ENCODE data around the gene AHI1. TPM values are rescaled to one million over a fixed set of nuclear protein-coding genes. Genes with fewer than 3 reads are reported as not detected.
A peak's percentile ranks its signal among the peaks of the same experiment; 100 is the strongest.
"Not testable (repeated sequence)": the region's sequence is repeated elsewhere in the genome, so short reads cannot be mapped to it uniquely, and the experiment has no call there.

The AHI1 gene
- total RNA-seq, 2 donors from 2014 or later = 16.4 to 49.6 TPM

DNA sequence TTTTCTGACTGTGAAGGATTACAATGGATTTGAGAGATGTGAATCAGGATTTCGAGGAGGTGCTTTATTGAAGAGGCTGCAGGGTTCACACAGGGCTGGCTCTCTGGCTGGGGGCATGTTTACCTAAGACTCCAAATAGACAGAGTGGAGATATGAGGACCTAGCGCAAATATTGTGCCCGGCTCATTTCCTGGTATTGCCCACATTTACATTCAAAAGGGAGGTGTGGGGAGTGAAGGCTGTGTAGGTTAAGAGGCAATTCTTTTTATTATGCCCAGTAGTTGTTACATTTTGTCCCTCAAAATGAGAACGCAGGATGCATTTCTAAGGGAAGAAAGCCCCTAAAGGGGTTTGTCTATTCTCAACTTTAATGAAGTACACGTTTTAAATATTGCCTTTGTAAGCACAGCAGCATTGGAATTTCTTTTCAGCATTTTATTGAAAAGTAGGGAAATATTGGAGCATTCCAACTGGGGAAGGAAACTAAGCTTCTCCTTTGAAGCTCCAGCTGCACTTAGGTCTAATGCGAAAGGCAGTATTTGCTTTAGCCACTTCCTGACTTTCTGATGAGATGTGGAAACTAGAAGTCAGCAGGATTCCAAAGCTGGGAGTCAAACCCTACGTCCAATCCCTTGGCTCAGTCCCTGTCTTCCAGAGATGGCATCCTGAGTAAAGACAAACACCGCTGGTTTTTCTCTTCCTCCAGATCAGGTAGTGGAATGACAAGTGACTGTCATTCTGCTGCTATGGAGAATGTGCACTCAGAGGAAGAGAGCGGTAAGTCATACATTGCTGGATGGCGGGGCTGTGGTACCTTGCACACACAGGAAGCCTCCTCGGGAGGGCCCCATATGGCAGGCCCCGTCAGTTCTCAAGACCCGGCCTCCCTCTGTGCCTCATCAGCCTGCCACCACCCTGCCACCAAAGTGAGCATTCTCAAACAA lies 245.8 kb downstream of the AHI1 start:
- DNase-seq (ENCODE audit: low spot score) (no peak), ATAC-seq (peak in 1 of 2 donors; percentile 22)
- no peaks in the 10 kb centered on the region for H3K9me3 Mint-ChIP-seq
- no peak overlapping the region for H3K4me3 Mint-ChIP-seq
- no peak overlapping the region for H3K27ac Mint-ChIP-seq
- no peaks in the 10 kb centered on the region for H3K36me3 Mint-ChIP-seq
- peaks cover 0 to 3% of the 10 kb centered on the region in 2 donors for H3K27me3 Mint-ChIP-seq
- H3K4me1 Mint-ChIP-seq (ENCODE audit: low read depth in 2 of 2) = no peaks in the 10 kb centered on the region

- no peak overlapping the region for H3K4me3 Mint-ChIP-seq
- no peaks in the 10 kb centered on the region for H3K36me3 Mint-ChIP-seq
- peaks cover 0 to 2% of the 10 kb centered on the region in 2 donors for H3K27me3 Mint-ChIP-seq
- no peak for ATAC-seq
- no peaks in the 10 kb centered on the region for H3K9me3 Mint-ChIP-seq
- no peak for DNase-seq (ENCODE audit: low spot score)
- no peaks in the 10 kb centered on the region for H3K4me1 Mint-ChIP-seq (ENCODE audit: low read depth in 2 of 2)
- no peak overlapping the region for H3K27ac Mint-ChIP-seq
These were observed 246.6 kb downstream of the AHI1 start for GRCh38 chr6:135250751-135251497.

GRCh38 chr6:135250234-135250633 lies 247.3 kb downstream of the AHI1 start:
- H3K9me3 Mint-ChIP-seq = no peaks in the 10 kb centered on the region
- H3K27ac Mint-ChIP-seq = no peak overlapping the region
- H3K36me3 Mint-ChIP-seq = no peaks in the 10 kb centered on the region
- H3K4me3 Mint-ChIP-seq = no peak overlapping the region
- DNase-seq (ENCODE audit: low spot score) = no peak
- no peaks in the 10 kb centered on the region for H3K4me1 Mint-ChIP-seq (ENCODE audit: low read depth in 2 of 2)
- no peaks in the 10 kb centered on the region for H3K27me3 Mint-ChIP-seq
- ATAC-seq = no peak

DNA sequence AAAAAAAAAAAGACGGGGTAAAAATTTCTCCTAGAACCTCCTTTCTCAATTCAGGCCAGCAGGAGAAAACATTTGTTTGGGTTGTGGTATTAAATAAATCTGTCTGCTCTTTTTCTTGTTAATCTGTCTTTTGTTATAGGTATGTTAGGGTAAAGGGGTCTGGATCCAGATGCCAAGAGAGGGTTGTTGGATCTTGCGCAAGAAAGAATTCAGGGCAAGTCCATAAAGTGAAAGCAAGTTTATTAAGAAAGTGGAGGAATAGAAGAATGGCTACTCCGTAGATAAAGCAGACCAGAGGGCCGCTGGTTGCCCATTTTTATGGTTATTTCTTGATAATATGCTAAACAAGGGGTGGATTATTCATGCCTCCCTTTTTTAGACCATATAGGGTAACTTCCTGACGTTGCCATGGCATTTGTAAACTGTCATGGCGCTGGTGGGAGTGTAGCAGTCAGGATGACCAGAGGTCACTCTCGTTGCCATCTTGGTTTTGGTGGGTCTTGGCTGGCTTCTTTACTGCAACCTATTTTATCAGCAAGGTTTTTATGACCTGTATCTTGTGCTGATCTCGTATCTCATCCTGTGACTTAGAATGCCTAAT lies 251.0 kb downstream of the AHI1 start:
- not testable (repeated sequence) for H3K36me3 Mint-ChIP-seq; H3K4me3 Mint-ChIP-seq; H3K9me3 Mint-ChIP-seq; ATAC-seq; DNase-seq (ENCODE audit: low spot score); H3K27ac Mint-ChIP-seq; H3K4me1 Mint-ChIP-seq (ENCODE audit: low read depth in 2 of 2); H3K27me3 Mint-ChIP-seq

DNA sequence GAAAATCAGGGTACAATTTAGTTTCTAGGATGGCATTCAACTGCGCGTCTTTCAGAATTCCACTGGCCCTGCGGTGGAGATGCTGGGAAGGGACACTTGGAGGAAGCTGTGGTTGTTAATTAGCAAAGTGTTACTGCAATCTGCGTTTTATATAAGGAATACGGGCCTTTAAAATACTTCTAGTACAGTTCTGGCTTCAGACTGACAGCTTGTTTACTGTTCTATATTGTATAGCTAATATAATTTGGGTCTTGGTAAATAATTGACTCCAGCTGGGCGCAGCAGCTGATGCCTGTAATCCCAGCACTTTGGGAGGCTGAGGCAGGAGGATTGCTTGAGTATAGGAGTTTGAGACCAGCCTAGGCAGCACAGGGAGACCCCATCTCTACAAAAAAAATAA lies 252.7 kb downstream of the AHI1 start:
- DNase-seq (ENCODE audit: low spot score) (no peak), ATAC-seq (no peak)
- no peak overlapping the region for H3K27ac Mint-ChIP-seq
- peaks cover 0 to 2% of the 10 kb centered on the region in 2 donors for H3K27me3 Mint-ChIP-seq
- no peak overlapping the region for H3K4me3 Mint-ChIP-seq
- no peaks in the 10 kb centered on the region for H3K9me3 Mint-ChIP-seq
- H3K4me1 Mint-ChIP-seq (ENCODE audit: low read depth in 2 of 2) = no peaks in the 10 kb centered on the region
- H3K36me3 Mint-ChIP-seq = no peaks in the 10 kb centered on the region

DNA sequence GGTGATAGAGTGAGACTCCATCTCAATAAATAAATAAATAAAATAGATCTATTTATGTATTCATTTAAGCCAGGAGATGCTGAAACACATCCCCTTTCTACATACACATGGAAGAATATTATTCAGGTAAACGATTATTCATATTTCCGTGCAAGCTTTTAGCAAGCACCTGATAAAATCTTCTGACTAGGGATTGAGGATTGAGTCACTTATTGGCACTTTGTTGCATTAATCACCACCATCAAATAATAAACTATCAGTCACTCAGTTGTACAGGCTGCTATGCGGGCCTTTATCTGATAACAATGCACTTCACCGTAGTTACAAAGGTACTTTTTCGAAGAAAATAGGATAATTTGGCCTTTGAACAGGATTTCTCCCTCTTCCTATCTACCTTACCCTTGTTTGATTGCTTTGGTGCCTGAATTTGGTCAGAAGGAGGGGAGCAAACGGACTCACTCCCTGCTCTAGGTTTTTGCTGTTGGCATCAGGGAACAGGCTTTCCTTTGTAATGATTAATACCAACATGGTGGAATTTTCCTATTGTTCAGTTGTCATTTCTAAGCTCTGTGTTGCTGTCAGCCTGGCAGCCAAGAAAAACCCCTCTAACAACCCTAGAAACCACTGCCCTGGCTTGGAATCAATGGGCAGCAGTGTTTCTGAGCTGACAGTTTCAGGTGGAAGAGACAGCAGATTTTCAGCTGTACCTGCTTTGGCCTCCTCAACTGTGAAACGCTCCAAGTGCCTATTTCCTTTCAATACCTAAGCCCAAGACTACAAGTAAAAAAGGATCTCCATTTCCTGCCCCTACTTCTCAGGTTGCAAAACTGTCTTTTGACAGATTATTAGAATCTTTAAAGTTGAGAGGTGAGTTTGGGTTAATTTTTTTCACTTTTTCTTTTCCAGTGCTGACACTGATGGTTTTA lies 253.4 kb downstream of the AHI1 start:
- ATAC-seq (no peak), DNase-seq (ENCODE audit: low spot score) (no peak)
- peaks cover 0 to 4% of the 10 kb centered on the region in 2 donors for H3K27me3 Mint-ChIP-seq
- no peak overlapping the region for H3K4me3 Mint-ChIP-seq
- no peaks in the 10 kb centered on the region for H3K36me3 Mint-ChIP-seq
- H3K27ac Mint-ChIP-seq = no peak overlapping the region
- no peaks in the 10 kb centered on the region for H3K9me3 Mint-ChIP-seq
- H3K4me1 Mint-ChIP-seq (ENCODE audit: low read depth in 2 of 2) = no peaks in the 10 kb centered on the region

DNA sequence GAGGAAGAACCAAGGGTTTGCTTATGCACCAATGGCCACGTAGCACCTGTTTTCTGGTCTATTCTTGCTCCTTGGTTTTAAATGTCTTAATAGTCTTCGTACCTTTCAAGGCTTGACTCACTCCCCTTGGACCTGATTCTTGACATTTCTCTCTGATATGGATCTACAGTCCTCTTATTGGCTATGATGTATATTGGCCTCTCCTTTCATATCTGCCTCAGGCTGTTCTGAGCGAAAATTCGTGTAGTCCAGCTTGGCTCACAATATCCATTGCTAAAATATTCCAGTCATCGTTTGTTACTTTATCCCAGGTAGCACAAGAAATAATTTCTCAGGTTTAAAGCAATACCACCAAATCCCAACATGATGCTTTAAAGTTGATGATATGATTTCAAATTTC lies 256.8 kb downstream of the AHI1 start:
- peaks cover 0 to 8% of the 10 kb centered on the region in 2 donors for H3K27me3 Mint-ChIP-seq
- no peaks in the 10 kb centered on the region for H3K9me3 Mint-ChIP-seq
- H3K27ac Mint-ChIP-seq = no peak overlapping the region
- DNase-seq (ENCODE audit: low spot score) = no peak
- H3K4me3 Mint-ChIP-seq = no peak overlapping the region
- peaks cover 3 to 6% of the 10 kb centered on the region in 2 donors for H3K4me1 Mint-ChIP-seq (ENCODE audit: low read depth in 2 of 2)
- ATAC-seq = no peak
- no peaks in the 10 kb centered on the region for H3K36me3 Mint-ChIP-seq

- no peaks in the 10 kb centered on the region for H3K9me3 Mint-ChIP-seq
- H3K27ac Mint-ChIP-seq = no peak overlapping the region
- peaks cover 0 to 6% of the 10 kb centered on the region in 2 donors for H3K27me3 Mint-ChIP-seq
- ATAC-seq (no peak), DNase-seq (ENCODE audit: low spot score) (no peak)
- H3K36me3 Mint-ChIP-seq = no peaks in the 10 kb centered on the region
- H3K4me1 Mint-ChIP-seq (ENCODE audit: low read depth in 2 of 2) = peaks cover 8 to 17% of the 10 kb centered on the region in 2 donors
- peak overlapping the region; percentile 4 for H3K4me3 Mint-ChIP-seq
These were observed 260.8 kb downstream of the AHI1 start for GRCh38 chr6:135236732-135237131.

DNA sequence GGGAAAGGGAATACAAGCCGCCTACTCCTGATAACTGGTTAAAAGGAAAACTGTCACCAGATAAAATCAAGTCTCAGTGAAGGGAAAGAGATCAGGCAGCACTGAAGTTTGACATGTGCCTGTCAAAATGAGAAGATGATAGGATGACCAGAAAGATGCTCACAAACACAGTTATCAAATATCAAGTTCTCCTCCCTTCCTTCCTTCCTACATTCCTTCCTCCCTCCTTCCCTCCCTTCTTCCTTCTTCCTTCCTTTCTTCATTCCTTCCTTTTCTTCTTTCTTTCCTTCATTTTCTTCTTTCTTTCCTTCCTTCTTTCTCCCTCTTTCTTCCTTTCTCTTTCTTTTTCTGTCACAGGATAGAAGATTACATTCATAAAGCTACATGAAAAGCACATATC lies 261.2 kb downstream of the AHI1 start:
- peak overlapping the region; percentile 4 for H3K4me3 Mint-ChIP-seq
- peaks cover 11 to 21% of the 10 kb centered on the region in 2 donors for H3K4me1 Mint-ChIP-seq (ENCODE audit: low read depth in 2 of 2)
- no peak for DNase-seq (ENCODE audit: low spot score)
- H3K27ac Mint-ChIP-seq = no peak overlapping the region
- H3K36me3 Mint-ChIP-seq = no peaks in the 10 kb centered on the region
- peaks cover 0 to 6% of the 10 kb centered on the region in 2 donors for H3K27me3 Mint-ChIP-seq
- no peak for ATAC-seq
- H3K9me3 Mint-ChIP-seq = no peaks in the 10 kb centered on the region

DNA sequence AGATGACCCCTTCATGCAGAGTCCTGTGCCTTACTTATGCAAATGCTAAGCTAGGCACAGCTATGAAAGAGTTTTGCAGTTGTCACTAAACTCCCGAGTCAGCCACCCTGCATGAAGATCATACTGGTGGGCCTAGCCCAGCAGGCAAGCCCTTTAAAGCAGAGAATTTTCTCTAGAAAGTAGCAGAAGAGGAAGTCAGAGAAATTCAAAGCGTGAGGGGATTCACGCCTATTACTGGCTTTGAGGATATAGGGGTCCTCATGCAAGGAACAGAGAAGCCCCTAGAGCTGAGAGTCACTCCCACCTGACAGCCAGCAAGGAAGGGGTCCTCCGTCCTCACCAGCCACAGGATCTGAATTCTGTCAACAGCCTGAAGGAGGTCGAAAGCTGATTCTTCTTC lies 261.8 kb downstream of the AHI1 start:
- ATAC-seq (no peak), DNase-seq (ENCODE audit: low spot score) (no peak)
- Mint-ChIP-seq H3K4me1 (ENCODE audit: low read depth in 2 of 2) (peaks cover 14 to 27% of the 10 kb centered on the region in 2 donors), H3K27me3 (peaks cover 0 to 6% of the 10 kb centered on the region in 2 donors), H3K36me3 (no peaks in the 10 kb centered on the region), H3K9me3 (no peaks in the 10 kb centered on the region), H3K27ac (no peak overlapping the region), H3K4me3 (no peak overlapping the region)

DNA sequence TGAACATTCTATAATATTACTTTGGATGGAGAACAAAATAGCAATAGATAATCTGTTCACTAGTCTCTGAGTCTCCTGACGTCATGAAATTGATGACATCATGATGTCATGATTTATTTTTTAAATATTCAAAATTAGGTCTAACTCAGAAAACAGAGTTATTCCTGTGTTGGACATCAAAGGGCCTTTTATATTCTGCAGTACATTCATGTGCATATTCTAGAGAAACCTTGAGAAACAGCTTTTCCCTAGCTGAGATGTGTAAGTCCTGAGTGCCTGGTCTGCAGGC lies 263.1 kb downstream of the AHI1 start:
- H3K27ac Mint-ChIP-seq = no peak overlapping the region
- H3K4me1 Mint-ChIP-seq (ENCODE audit: low read depth in 2 of 2) = peaks cover 14 to 29% of the 10 kb centered on the region in 2 donors
- H3K36me3 Mint-ChIP-seq = no peaks in the 10 kb centered on the region
- no peaks in the 10 kb centered on the region for H3K9me3 Mint-ChIP-seq
- DNase-seq (ENCODE audit: low spot score) (no peak), ATAC-seq (no peak)
- peaks cover 0 to 6% of the 10 kb centered on the region in 2 donors for H3K27me3 Mint-ChIP-seq
- H3K4me3 Mint-ChIP-seq = peak overlapping the region; percentile 14

- Mint-ChIP-seq H3K27ac (no peak overlapping the region), H3K9me3 (no peaks in the 10 kb centered on the region), H3K4me1 (ENCODE audit: low read depth in 2 of 2) (peaks cover 14 to 29% of the 10 kb centered on the region in 2 donors), H3K4me3 (peak overlapping the region; percentile 14), H3K27me3 (peaks cover 0 to 1% of the 10 kb centered on the region in 2 donors), H3K36me3 (no peaks in the 10 kb centered on the region)
- DNase-seq (ENCODE audit: low spot score) (no peak), ATAC-seq (peak in 1 of 2 donors; percentile 62)
These were observed 263.7 kb downstream of the AHI1 start for GRCh38 chr6:135233686-135234491.
